Neural progenitor cell (in vitro differentiated cells): ENCODE data around the gene DLX4. TPM values are rescaled to one million over a fixed set of nuclear protein-coding genes. Genes with fewer than 3 reads are reported as not detected.

Experiments used
- DNase-seq: peaks from one replicate; pipeline ENCODE4 v3.0.0-alpha.2; 2016; ENCODE audit warnings: low spot score
- H2AFZ ChIP-seq: fragments of 200-600 bp; sonication (generic); replicated peaks from 2 replicates; pipeline ENCODE4 v1.6.1; 2016; ENCODE audit warnings: antibody characterized with exemption
- H3F3A ChIP-seq: fragments of 200-600 bp; sonication (generic); 2 replicates; pipeline ENCODE4 v1.6.1; 2016; ENCODE audit warnings: antibody characterized with exemption, low read depth
- H3K27ac ChIP-seq: fragments of 200-600 bp; sonication (generic); 2 replicates; pipeline ENCODE4 v1.5.1; 2016; ENCODE audit warnings: mild to moderate bottlenecking
- H3K27me3 ChIP-seq: fragments of 200-600 bp; sonication (generic); 2 replicates; pipeline ENCODE4 v1.6.1; 2016; ENCODE audit warnings: mild to moderate bottlenecking, moderate library complexity
- H3K36me3 ChIP-seq: fragments of 200-600 bp; sonication (generic); 2 replicates; pipeline ENCODE4 v1.5.1; 2016
- H3K4me1 ChIP-seq: fragments of 200-600 bp; sonication (generic); 2 replicates; pipeline ENCODE4 v1.6.1; 2016; ENCODE audit warnings: mixed run types
- H3K4me2 ChIP-seq: fragments of 200-600 bp; sonication (generic); 2 replicates; pipeline ENCODE4 v1.6.1; 2016
- H3K4me3 ChIP-seq: fragments of 200-600 bp; sonication (generic); 2 replicates; pipeline ENCODE4 v1.5.1; 2016
- H3K79me2 ChIP-seq: fragments of 200-600 bp; sonication (generic); 2 replicates; pipeline ENCODE4 v1.6.1; 2016; ENCODE audit warnings: low read depth
- H3K9ac ChIP-seq: fragments of 200-600 bp; sonication (generic); 2 replicates; pipeline ENCODE4 v1.6.1; 2016
- H3K9me3 ChIP-seq: fragments of 200-600 bp; sonication (generic); 2 replicates; pipeline ENCODE4 v1.5.1; 2016; ENCODE audit warnings: low read depth
- H4K20me1 ChIP-seq: fragments of 200-600 bp; sonication (generic); 2 replicates; pipeline ENCODE4 v1.6.1; 2016; ENCODE audit warnings: low read depth
- H3K27ac Mint-ChIP-seq: 3 replicates; pipeline ENCODE4 v1.8.0; 2021; ENCODE audit warnings: mixed read lengths
- H3K27me3 Mint-ChIP-seq: 2 replicates; pipeline ENCODE4 v1.8.0; 2022; ENCODE audit warnings: low read depth, mild to moderate bottlenecking, inconsistent platforms, moderate library complexity, mixed read lengths; ENCODE audit not compliant: insufficient read depth
- H3K36me3 Mint-ChIP-seq: 3 replicates; pipeline ENCODE4 v1.8.0; 2021; ENCODE audit warnings: mixed read lengths
- H3K4me1 Mint-ChIP-seq: 3 replicates; pipeline ENCODE4 v1.8.0; 2021; ENCODE audit warnings: mixed read lengths
- H3K4me3 Mint-ChIP-seq: 3 replicates; pipeline ENCODE4 v1.8.0; 2021; ENCODE audit warnings: mild to moderate bottlenecking, moderate library complexity, mixed read lengths
- H3K9me3 Mint-ChIP-seq: 3 replicates; pipeline ENCODE4 v1.8.0; 2020; ENCODE audit warnings: mixed read lengths
- EZH2 ChIP-seq: fragments of 200-600 bp; sonication (generic); IDR thresholded peaks from 2 replicates; pipeline ENCODE4 v1.6.1; 2017; ENCODE audit warnings: antibody characterized with exemption, mild to moderate bottlenecking, moderate library complexity
- EZH2phosphoT487 ChIP-seq: fragments of 200-600 bp; sonication (generic); IDR thresholded peaks from 2 replicates; pipeline ENCODE4 v1.6.1; 2017; ENCODE audit warnings: antibody characterized with exemption
- total RNA-seq: library from RNA; depleted of rRNA; stranded (reverse); fragments of >200 nt; gene quantifications from 2 replicates; pipeline ENCODE4 v1.2.3, GENCODE V29; 2015; ENCODE audit warnings: low replicate concordance
- TF ChIP-seq, protein P1 (sequence below): fragments of 200-600 bp; sonication (generic); IDR thresholded peaks from 2 replicates; pipeline ENCODE4 v1.5.1; 2017; ENCODE audit warnings: antibody characterized with exemption, mild to moderate bottlenecking

Gene DLX4
- total RNA-seq, 1 donor from 2014 or later = not detected

DNA sequence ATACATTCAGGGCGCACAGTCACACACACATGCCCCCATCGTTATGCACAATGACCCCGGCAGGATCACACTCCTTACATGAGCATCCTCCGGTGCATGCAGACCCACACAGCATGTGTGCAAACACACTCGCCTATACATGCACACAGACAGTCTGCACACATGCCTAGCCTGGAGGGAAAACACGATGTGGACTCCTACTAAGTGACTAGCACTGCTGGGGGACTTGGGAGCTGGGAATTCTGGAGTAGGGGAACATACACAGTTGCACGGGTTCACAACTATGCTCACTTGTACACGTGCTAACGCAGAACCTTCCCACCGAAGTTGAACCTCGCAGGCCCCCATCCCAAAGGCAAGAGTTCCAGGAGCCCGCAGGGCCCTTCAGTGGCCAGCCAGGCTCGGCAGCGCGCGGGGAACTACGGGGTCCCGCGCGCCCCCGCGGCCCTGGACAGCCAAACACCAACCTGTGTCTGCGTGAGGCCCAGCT is 24.0 kb downstream of the DLX4 start:
- Histone ChIP-seq H3K27ac (no peak overlapping the region), H3K4me1 (peaks cover 19% of the 10 kb centered on the region), H3K4me2 (peak overlapping the region; percentile 93), H3K36me3 (no peaks in the 10 kb centered on the region), H3K9me3 (no peaks in the 10 kb centered on the region), H3K79me2 (no peaks in the 10 kb centered on the region), H3K4me3 (peak overlapping the region; percentile 56), H2AFZ (peak overlapping the region; percentile 97), H3K9ac (no peak overlapping the region), H3F3A (peaks cover 43% of the 10 kb centered on the region), H3K27me3 (peaks cover 100% of the 10 kb centered on the region), H4K20me1 (no peaks in the 10 kb centered on the region)
- Mint-ChIP-seq H3K36me3 (no peaks in the 10 kb centered on the region), H3K4me3 (peak overlapping the region; percentile 80), H3K4me1 (peaks cover 26% of the 10 kb centered on the region), H3K9me3 (no peaks in the 10 kb centered on the region), H3K27ac (no peak overlapping the region), H3K27me3 (peaks cover 73% of the 10 kb centered on the region)
- DNase-seq = peak; percentile 1
- TF ChIP-seq, protein P1, sequence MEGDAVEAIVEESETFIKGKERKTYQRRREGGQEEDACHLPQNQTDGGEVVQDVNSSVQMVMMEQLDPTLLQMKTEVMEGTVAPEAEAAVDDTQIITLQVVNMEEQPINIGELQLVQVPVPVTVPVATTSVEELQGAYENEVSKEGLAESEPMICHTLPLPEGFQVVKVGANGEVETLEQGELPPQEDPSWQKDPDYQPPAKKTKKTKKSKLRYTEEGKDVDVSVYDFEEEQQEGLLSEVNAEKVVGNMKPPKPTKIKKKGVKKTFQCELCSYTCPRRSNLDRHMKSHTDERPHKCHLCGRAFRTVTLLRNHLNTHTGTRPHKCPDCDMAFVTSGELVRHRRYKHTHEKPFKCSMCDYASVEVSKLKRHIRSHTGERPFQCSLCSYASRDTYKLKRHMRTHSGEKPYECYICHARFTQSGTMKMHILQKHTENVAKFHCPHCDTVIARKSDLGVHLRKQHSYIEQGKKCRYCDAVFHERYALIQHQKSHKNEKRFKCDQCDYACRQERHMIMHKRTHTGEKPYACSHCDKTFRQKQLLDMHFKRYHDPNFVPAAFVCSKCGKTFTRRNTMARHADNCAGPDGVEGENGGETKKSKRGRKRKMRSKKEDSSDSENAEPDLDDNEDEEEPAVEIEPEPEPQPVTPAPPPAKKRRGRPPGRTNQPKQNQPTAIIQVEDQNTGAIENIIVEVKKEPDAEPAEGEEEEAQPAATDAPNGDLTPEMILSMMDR = no peak
- no peak for TF ChIP-seq EZH2
- TF ChIP-seq EZH2phosphoT487 = no peak

DNA sequence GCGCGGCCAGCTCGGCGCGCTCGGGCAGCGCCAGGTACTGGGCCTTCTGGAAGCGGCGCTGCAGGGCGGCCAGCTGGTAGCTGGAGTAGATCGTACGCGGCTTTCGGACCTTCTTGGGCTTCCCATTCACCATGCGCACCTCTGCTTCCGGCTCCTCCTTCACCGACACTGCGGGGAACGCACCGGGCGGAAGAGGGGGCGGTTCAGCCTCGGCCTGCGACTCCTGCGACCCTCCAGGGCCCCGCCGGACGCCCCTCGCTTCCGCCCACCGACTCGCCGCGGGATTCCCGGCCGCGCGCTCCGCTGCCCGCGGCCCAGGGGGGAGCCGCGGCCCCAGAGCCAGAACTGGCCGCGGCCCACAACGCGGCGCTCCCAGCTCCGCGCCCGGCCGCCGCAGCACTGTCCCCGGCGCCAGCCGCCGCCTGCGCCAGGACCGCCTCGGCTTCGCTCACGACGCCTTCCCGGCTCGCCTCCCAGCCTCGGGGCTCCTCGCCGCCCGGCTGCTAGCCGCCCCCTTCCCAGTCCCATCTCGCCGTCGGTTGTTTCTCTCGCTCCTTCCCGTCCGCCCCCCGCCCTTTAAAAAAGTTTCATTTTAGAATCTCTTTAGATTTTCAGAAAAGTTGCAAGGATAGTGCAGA is 24.6 kb downstream of the DLX4 start:
- H3K9ac ChIP-seq = no peak overlapping the region
- TF ChIP-seq, protein P1 = no peak
- TF ChIP-seq EZH2phosphoT487 = no peak
- TF ChIP-seq EZH2 = no peak
- no peaks in the 10 kb centered on the region for H4K20me1 ChIP-seq
- peak overlapping the region; percentile 97 for H2AFZ ChIP-seq
- no peak overlapping the region for H3K27ac ChIP-seq
- peak overlapping the region; percentile 83 for H3K4me3 Mint-ChIP-seq
- peaks cover 26% of the 10 kb centered on the region for H3K4me1 Mint-ChIP-seq
- H3K36me3 ChIP-seq = no peaks in the 10 kb centered on the region
- H3F3A ChIP-seq = peaks cover 38% of the 10 kb centered on the region
- no peak overlapping the region for H3K27ac Mint-ChIP-seq
- H3K36me3 Mint-ChIP-seq = no peaks in the 10 kb centered on the region
- H3K27me3 ChIP-seq = peaks cover 96% of the 10 kb centered on the region
- H3K4me2 ChIP-seq = peak overlapping the region; percentile 93
- peak; percentile 76 for DNase-seq
- H3K4me3 ChIP-seq = peak overlapping the region; percentile 56
- H3K79me2 ChIP-seq = no peaks in the 10 kb centered on the region
- peaks cover 14% of the 10 kb centered on the region for H3K4me1 ChIP-seq
- no peaks in the 10 kb centered on the region for H3K9me3 Mint-ChIP-seq
- H3K9me3 ChIP-seq = no peaks in the 10 kb centered on the region
- peaks cover 69% of the 10 kb centered on the region for H3K27me3 Mint-ChIP-seq

DNA sequence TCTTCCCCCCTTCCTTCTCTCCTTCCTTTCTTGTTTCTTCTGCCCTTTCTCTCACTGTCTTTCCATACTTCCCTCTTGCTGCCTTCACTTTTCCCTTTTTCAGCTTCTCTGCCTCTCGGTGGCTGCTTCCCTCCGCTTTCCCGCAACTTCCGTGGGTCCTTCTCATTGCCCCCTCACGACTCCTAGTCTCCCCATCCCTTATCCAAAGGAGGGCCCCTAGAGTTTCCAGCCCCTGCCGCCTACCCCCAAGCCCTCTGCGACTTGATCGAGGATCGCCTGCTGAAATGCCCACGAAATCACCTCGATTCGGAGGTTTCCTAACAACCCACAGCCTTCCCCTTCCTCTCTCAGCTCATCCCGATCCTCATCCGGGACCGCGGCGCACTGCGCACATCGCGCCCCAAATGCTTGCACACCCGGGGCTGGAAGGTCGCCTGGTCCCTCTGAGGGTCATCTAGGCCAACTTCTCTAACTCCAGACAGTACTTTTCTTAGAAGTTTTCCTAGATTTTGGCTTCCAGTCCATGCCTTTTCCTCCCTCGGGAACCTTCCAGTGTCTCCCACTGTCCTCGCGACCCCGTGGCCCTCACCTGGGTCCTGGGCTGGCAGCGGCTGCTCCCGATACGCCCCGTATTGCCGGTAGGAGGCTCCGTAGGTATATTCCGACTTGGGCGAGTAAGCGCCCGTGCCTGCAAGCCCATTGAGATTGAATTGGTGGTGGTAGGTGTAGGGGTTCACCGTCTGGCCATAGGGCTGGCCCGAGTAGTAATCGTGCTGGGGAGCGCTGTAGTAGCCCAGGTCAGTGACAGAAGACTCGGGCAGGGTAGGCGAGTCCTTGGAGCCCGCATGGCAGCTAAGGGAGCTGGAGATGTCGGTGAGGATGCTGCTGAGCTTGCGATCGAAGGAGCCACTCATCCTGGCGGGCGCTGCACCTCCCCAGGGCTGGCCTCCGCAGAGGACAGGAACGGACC is 25.4 kb downstream of the DLX4 start:
- peaks cover 14% of the 10 kb centered on the region for H3K4me1 ChIP-seq
- Mint-ChIP-seq H3K4me1 (peaks cover 26% of the 10 kb centered on the region), H3K27ac (peak overlapping the region; percentile 16), H3K4me3 (peak overlapping the region; percentile 83), H3K27me3 (peaks cover 63% of the 10 kb centered on the region), H3K36me3 (no peaks in the 10 kb centered on the region), H3K9me3 (no peaks in the 10 kb centered on the region)
- no peak overlapping the region for H3K9ac ChIP-seq
- peaks cover 38% of the 10 kb centered on the region for H3F3A ChIP-seq
- no peak overlapping the region for H2AFZ ChIP-seq
- H3K36me3 ChIP-seq = no peaks in the 10 kb centered on the region
- no peaks in the 10 kb centered on the region for H3K9me3 ChIP-seq
- H3K4me3 ChIP-seq = peak overlapping the region; percentile 56
- no peaks in the 10 kb centered on the region for H4K20me1 ChIP-seq
- peak; percentile 53 for DNase-seq
- peak overlapping the region; percentile 93 for H3K4me2 ChIP-seq
- TF ChIP-seq EZH2phosphoT487 = peak; percentile 94
- TF ChIP-seq, protein P1 = peak; percentile 32
- TF ChIP-seq EZH2 = peak; percentile 96
- peaks cover 92% of the 10 kb centered on the region for H3K27me3 ChIP-seq
- no peaks in the 10 kb centered on the region for H3K79me2 ChIP-seq
- no peak overlapping the region for H3K27ac ChIP-seq
